Renal pelvis (tissue), 3 donors: ENCODE measurements around the gene GRM5. TPM values are rescaled to one million over a fixed set of nuclear protein-coding genes. Genes with fewer than 3 reads are reported as not detected.

Experiments used
- polyA plus RNA-seq, 3 donors: library from polyadenylated mRNA; unstranded; fragments of 120-200 nt; gene quantifications; one replicate each; pipeline ENCODE4 v1.2.1, GENCODE V29; 2013; ENCODE audit not compliant: insufficient read length in 3 of 3

The GRM5 gene
- polyA plus RNA-seq, 3 donors, result 0.21 to 0.47 (median 0.23) TPM

Other genes with a start within 250 kb of the GRM5 start
- gene TYR, start 111.9 kb upstream of the GRM5 start, polyA plus RNA-seq, result under 1 TPM; 0.09 to 0.38 (median 0.15) TPM